ENCODE measurements around the gene PPP1R7.

PPP1R7 gene

DNA sequence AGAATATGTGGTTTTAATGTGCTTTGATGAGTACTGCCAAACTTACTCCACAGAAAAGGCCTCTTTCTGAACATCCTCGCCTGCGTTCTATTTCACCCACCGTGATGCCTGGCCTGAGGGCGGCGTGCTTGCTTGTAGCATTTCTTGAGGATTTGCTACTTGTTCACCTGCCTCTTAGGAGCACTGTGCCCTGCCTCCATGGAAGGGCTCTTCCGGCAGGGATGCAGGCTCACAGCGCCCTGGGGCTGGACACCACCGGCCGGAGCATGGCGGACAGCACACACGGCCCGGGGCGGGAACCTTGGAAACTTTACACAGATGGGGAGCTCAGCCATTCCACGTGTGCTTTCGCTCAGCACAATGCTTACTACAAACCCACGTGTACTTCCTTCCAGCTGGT is 75.3 kb downstream of the PPP1R7 start:
- DNase-seq (ENCODE audit: low read depth) = no peak
- no peak overlapping the region for H3K4me3 ChIP-seq (ENCODE audit: low read length)
- TF ChIP-seq, protein P1, sequence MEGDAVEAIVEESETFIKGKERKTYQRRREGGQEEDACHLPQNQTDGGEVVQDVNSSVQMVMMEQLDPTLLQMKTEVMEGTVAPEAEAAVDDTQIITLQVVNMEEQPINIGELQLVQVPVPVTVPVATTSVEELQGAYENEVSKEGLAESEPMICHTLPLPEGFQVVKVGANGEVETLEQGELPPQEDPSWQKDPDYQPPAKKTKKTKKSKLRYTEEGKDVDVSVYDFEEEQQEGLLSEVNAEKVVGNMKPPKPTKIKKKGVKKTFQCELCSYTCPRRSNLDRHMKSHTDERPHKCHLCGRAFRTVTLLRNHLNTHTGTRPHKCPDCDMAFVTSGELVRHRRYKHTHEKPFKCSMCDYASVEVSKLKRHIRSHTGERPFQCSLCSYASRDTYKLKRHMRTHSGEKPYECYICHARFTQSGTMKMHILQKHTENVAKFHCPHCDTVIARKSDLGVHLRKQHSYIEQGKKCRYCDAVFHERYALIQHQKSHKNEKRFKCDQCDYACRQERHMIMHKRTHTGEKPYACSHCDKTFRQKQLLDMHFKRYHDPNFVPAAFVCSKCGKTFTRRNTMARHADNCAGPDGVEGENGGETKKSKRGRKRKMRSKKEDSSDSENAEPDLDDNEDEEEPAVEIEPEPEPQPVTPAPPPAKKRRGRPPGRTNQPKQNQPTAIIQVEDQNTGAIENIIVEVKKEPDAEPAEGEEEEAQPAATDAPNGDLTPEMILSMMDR (conservative IDR thresholded peaks at IDR 0.05; ENCODE audit: low read length) = no peak

DNA sequence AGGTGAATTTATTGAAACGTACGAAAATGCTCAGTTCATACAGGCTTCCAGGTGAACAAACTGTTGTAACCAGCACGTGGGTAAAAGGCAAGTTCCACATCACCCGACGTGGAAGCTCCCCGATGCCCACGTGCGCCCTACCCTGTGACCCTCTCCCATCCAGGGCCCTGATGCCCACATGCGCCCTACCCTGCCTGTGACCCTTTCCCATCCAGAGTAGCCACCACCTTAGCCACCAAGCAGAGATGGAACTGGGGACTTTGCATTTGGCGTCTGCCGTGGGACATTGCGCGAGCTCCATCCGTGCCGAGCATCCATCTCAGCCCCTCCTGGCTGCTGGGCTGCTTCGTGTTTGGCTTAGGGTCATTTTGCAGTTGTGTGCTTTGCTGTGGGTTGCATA is 75.7 kb downstream of the PPP1R7 start:
- TF ChIP-seq, protein P1 (conservative IDR thresholded peaks at IDR 0.05; ENCODE audit: low read length) = no peak
- DNase-seq (ENCODE audit: low read depth) = no peak
- no peak overlapping the region for H3K4me3 ChIP-seq (ENCODE audit: low read length)

DNA sequence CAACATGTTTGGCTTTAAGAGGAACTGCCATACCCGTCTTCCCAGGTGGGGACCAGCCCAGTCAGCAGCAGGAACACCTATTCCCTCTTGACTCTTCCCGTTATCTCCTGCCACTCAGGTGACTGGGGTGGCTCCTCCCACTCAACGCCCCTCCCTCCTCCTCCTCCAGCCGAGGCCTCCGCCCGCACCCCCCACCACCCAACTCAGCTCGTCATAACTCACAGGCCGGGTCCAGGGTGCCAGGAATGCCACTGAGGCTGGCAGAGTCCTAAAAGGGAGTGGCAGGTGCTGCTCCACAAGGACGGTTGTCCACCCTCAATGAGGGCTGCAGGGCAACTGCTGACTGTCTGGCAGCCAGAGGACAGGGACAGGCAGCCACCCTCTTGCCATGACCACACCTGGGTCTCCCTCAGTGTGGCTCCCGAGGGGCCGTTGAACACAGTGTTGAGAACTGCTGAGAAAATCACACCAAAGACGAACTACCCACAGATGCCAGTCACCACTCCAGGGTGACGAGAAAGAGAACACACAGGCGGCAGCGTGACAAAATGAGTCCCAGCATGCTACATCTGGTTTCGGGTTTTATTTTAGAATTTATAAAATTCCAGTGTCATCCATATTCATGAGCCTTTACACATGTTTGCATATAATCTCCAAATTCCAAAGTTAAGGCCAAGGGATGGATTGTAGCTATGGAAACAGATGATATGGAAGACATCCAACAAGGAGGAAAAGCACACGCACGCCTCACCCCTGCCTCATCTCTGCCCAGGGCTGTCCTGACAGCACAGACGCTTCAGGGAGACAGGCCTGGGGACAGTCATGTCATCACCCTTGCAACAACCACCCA is 76.7 kb downstream of the PPP1R7 start:
- TF ChIP-seq, protein P1 (conservative IDR thresholded peaks at IDR 0.05; ENCODE audit: low read length) = no peak
- DNase-seq (ENCODE audit: low read depth) = no peak
- H3K4me3 ChIP-seq (ENCODE audit: low read length) = no peak overlapping the region

DNA sequence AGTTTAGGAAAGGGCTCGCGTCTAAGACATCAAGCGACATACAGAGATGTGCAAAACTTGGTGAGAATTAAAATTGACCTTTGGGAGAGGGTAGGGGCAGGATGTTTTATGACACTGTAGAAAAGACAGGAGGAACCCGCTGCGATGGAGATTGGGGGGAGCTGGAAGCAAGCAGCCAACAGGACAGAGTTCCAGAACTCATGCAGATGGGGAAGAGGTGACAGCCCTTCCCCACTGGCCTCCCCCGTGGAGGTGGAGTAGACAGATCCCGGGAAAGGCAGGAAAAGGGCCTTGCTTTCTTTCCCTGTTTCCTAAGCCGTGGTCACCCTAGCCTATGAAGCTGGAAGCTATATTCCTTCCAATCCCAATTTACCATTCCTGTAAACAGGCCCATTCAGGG is 77.3 kb downstream of the PPP1R7 start:
- TF ChIP-seq, protein P1 (conservative IDR thresholded peaks at IDR 0.05; ENCODE audit: low read length) = no peak
- DNase-seq (ENCODE audit: low read depth) = no peak

DNA sequence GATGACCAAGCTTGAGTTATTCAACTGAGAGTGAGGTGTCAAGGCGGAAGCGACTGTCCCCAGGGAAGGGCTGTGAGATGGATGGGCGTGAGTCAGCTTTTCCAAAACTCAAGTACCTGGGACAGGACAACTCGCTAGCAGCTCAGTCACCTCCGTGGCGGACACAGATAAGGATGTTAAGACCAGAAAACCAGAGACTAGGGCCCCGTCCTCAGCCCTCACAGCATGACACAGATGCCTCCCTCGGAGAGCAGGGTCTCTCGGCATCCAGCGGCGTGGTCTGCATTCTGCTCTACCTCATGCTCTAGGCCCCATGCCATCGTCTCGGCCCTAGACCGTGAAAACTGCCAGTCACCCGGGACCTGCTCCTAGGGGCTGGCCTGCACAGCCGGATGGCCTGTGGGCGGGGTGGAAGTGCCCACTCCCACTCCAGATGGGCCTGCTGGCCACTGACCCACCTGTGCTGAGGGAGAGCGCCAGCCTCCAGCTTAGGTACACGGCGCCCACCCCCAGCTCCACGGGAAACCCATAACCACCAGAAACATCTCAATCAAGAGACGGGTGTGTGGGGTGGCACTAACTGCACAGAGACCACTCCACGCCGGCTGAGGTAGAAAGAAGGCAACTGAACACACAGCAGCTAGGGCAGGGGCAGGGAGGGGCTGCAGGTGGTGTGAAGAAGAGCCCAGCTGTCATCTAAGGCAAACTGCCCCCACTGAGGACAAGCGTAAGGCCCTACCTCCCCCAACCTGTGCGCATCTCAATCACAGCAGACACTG is 78.0 kb downstream of the PPP1R7 start:
- TF ChIP-seq, protein P1 (conservative IDR thresholded peaks at IDR 0.05; ENCODE audit: low read length) = no peak
- no peak overlapping the region for H3K4me3 ChIP-seq (ENCODE audit: low read length)
- DNase-seq (ENCODE audit: low read depth) = no peak

More for the DNA sequence above, 77.3 kb downstream of the PPP1R7 start:
- no peak overlapping the region for H3K4me3 ChIP-seq (ENCODE audit: low read length)

DNA sequence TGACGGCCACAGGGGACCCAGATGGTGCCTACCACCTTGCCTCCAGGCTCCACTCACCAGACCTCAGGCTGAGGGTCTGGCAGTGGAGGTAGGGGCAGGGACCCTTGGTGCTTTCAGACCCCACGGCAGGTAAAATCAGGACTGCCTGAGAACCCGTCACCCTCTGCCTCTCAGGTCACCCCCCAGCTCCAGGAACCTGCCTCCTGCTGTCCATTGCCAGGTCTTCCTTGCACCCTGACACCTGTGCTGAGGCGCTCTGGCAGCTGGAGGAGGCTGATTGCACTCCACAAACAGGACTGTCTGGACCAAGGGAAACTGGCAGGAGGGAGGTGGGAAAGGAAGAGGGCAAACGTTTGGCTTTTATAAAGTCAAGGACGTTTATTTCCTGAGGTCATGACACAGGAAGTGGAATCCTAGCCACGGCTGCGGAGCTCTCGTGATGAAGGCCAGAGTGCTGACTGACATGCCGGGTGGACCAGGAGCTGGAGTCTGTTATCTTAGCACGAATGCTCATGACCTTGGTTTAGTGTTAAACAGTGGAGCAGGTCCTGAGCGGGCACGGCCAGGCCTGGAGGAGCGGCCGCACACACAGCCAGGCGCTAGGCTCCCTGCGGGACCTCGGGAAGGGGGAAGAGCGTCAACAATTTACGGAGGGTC is 78.7 kb downstream of the PPP1R7 start:
- TF ChIP-seq, protein P1 (conservative IDR thresholded peaks at IDR 0.05; ENCODE audit: low read length) = no peak
- no peak overlapping the region for H3K4me3 ChIP-seq (ENCODE audit: low read length)
- DNase-seq (ENCODE audit: low read depth) = no peak
